ENCODE results near the gene EIF5B. TPM values are rescaled to one million over a fixed set of nuclear protein-coding genes. Genes with fewer than 3 reads are reported as not detected.

The EIF5B gene
- total RNA-seq, 4 donors from 2014 or later, result 31.5 to 55.2 (median 34.5) TPM

- no peaks in the 10 kb centered on the region for H3K4me1 ChIP-seq
- H3K4me3 ChIP-seq, result no peak overlapping the region
- no peak overlapping the region for H3K27ac ChIP-seq
- WGBS, result 81% methylated on average over 12 of the region's 12 CpGs
- H3K36me3 ChIP-seq, result peaks cover 43% of the 10 kb centered on the region
- TF ChIP-seq POLR2A (IDR thresholded peaks at IDR 0.05) (no peak), POLR2AphosphoS5 (IDR thresholded peaks at IDR 0.05) (no peak), CTCF (IDR thresholded peaks at IDR 0.05) (no peak), EP300 (IDR thresholded peaks at IDR 0.05) (no peak)
- DNase-seq (ENCODE audit: low spot score in 2 of 2), result no peak
- H3K9me3 ChIP-seq, result no peaks in the 10 kb centered on the region
- no peaks in the 10 kb centered on the region for H3K27me3 ChIP-seq
Measured at GRCh38 chr2:99431587-99432275, 94.5 kb downstream of the EIF5B start.

- 73% methylated on average over 2 of the region's 2 CpGs for WGBS
- Histone ChIP-seq H3K4me3 (no peak overlapping the region), H3K9me3 (no peaks in the 10 kb centered on the region), H3K27me3 (no peaks in the 10 kb centered on the region), H3K36me3 (peaks cover 39% of the 10 kb centered on the region), H3K27ac (no peak overlapping the region), H3K4me1 (no peaks in the 10 kb centered on the region)
- DNase-seq (ENCODE audit: low spot score in 2 of 2), result no peak
- no peak for TF ChIP-seq POLR2A (IDR thresholded peaks at IDR 0.05)
Measured at GRCh38 chr2:99433340-99433739, 96.2 kb downstream of the EIF5B start.

GRCh38 chr2:99436874-99437273, 99.7 kb downstream of the EIF5B start:
- no peak for DNase-seq (ENCODE audit: low spot score in 2 of 2)
- Histone ChIP-seq H3K4me3 (no peak overlapping the region), H3K36me3 (peaks cover 33% of the 10 kb centered on the region), H3K27ac (no peak overlapping the region), H3K27me3 (no peaks in the 10 kb centered on the region), H3K9me3 (no peaks in the 10 kb centered on the region), H3K4me1 (no peaks in the 10 kb centered on the region)
- TF ChIP-seq POLR2AphosphoS5 (IDR thresholded peaks at IDR 0.05) (no peak), EP300 (IDR thresholded peaks at IDR 0.05) (no peak), CTCF (IDR thresholded peaks at IDR 0.05) (no peak), POLR2A (IDR thresholded peaks at IDR 0.05) (no peak)
- over 99% methylated on average over 10 of the region's 10 CpGs for WGBS

GRCh38 chr2:99439971-99440505, 102.8 kb downstream of the EIF5B start:
- H3K4me3 ChIP-seq, result no peak overlapping the region
- DNase-seq (ENCODE audit: low spot score in 2 of 2), result no peak
- WGBS, result 79% methylated on average over 4 of the region's 4 CpGs

GRCh38 chr2:99442837-99443236, 105.6 kb downstream of the EIF5B start:
- no peak overlapping the region for H3K27ac ChIP-seq
- H3K27me3 ChIP-seq, result no peaks in the 10 kb centered on the region
- 70% methylated on average over 1 of the region's 1 CpG for WGBS
- peaks cover 25% of the 10 kb centered on the region for H3K36me3 ChIP-seq
- no peak overlapping the region for H3K4me3 ChIP-seq
- no peak for DNase-seq (ENCODE audit: low spot score in 2 of 2)
- TF ChIP-seq POLR2AphosphoS5 (IDR thresholded peaks at IDR 0.05) (no peak), EP300 (IDR thresholded peaks at IDR 0.05) (no peak), POLR2A (IDR thresholded peaks at IDR 0.05) (no peak), CTCF (IDR thresholded peaks at IDR 0.05) (no peak)
- no peaks in the 10 kb centered on the region for H3K4me1 ChIP-seq
- H3K9me3 ChIP-seq, result no peaks in the 10 kb centered on the region

More at GRCh38 chr2:99439971-99440505, 102.8 kb downstream of the EIF5B start:
- TF ChIP-seq POLR2A (IDR thresholded peaks at IDR 0.05), result no peak
- no peak for TF ChIP-seq CTCF (IDR thresholded peaks at IDR 0.05)
- TF ChIP-seq POLR2AphosphoS5 (IDR thresholded peaks at IDR 0.05), result no peak
- TF ChIP-seq EP300 (IDR thresholded peaks at IDR 0.05), result no peak
- Histone ChIP-seq H3K36me3 (peaks cover 24% of the 10 kb centered on the region), H3K4me1 (no peaks in the 10 kb centered on the region), H3K27me3 (no peaks in the 10 kb centered on the region), H3K9me3 (no peaks in the 10 kb centered on the region), H3K27ac (no peak overlapping the region)

Measured in suprapubic skin (tissue), 4 donors.